Esophagus squamous epithelium (tissue), 5 donors: ENCODE results near the gene KANK2. TPM values are rescaled to one million over a fixed set of nuclear protein-coding genes. Genes with fewer than 3 reads are reported as not detected.
"Not testable (repeated sequence)": the region's sequence is repeated elsewhere in the genome, so short reads cannot be mapped to it uniquely, and the experiment has no call there.

ENCODE experiments used
- DNase-seq: peaks from one replicate; lab custom pipeline; 2025; lab: John Stamatoyannopoulos, UW
- H3K27ac ChIP-seq, 4 donors: fragments of 200-600 bp; sonication (generic); one replicate each; pipeline ENCODE4 v1.5.1; 2016 to 2019; ENCODE audit warnings: mild to moderate bottlenecking in 1 of 4
- H3K27me3 ChIP-seq, 4 donors: fragments of 200-600 bp; sonication (generic); 1 replicate in 3 of 4; 2 replicates in 1 of 4; pipeline versions ENCODE4 v1.5.1 to v1.6.0; 2017 to 2021; ENCODE audit warnings: antibody characterized with exemption in 1 of 4
- H3K36me3 ChIP-seq, 3 donors: fragments of 200-600 bp; sonication (generic); one replicate each; pipeline ENCODE4 v1.5.1; 2016 to 2019
- H3K4me1 ChIP-seq, 3 donors: fragments of 200-600 bp; sonication (generic); one replicate each; pipeline ENCODE4 v1.5.1; 2017 to 2019
- H3K4me3 ChIP-seq, 4 donors: fragments of 200-600 bp; sonication (generic); 1 replicate in 3 of 4; 2 replicates in 1 of 4; pipeline ENCODE4 v1.5.1; 2016 to 2019; ENCODE audit warnings: mild to moderate bottlenecking in 2 of 4, moderate library complexity in 1 of 4
- H3K9me3 ChIP-seq, 3 donors: fragments of 200-600 bp; sonication (generic); one replicate each; pipeline ENCODE4 v1.5.1; 2016 to 2019
- CTCF ChIP-seq, 6 experiments: fragments of 450-650 bp in 4 of 6; fragments of 200-600 bp in 2 of 6; sonication (generic) in 2 of 6; IDR thresholded peaks; one replicate each; pipeline ENCODE4 v1.5.1; 2016 to 2019; ENCODE audit warnings: antibody characterized with exemption in 6 of 6, mild to moderate bottlenecking in 4 of 6, moderate library complexity in 4 of 6
- POLR2A ChIP-seq, 4 donors: fragments of 450-650 bp; IDR thresholded peaks; one replicate each; pipeline ENCODE4 v1.6.1; 2017; ENCODE audit warnings: antibody characterized with exemption in 4 of 4, mild to moderate bottlenecking in 4 of 4, moderate library complexity in 3 of 4
- WGBS, 2 donors: methylation state at CpG; one replicate each; pipeline ENCODE4 v1.1.5; 2018; 5-methylcytosine and 5-hydroxymethylcytosine counted together
- intact Hi-C: fragments of 100-400 bp; cut with DNase I; formaldehyde crosslinking; loops from one replicate; pipeline ENCODE4 v1.15.0; 2022
- total RNA-seq, 4 donors: library from RNA; depleted of rRNA; stranded (reverse); fragments of >200 nt; gene quantifications; one replicate each; pipeline ENCODE4 v1.1.0, GENCODE V29; 2016
- donor health status: DM: yes; HTN: yes; CAD: no.

The KANK2 gene
- total RNA-seq, 4 donors from 2014 or later: 29.3 to 287 (median 57.1) TPM

GRCh38 chr19:11125994-11126685, 71.2 kb downstream of the KANK2 start:
- WGBS, 2 donors: 56 to 60% methylated on average over 11 of the region's 11 CpGs
- no peaks in the 10 kb centered on the region for H3K9me3 ChIP-seq
- intact Hi-C loops: loop anchor here (5.0 kb wide), 1 partner anchor 89 kb away; no protein-coding TSS in a partner anchor
- H3K27me3 ChIP-seq: no peaks in the 10 kb centered on the region
- peaks cover 44 to 100% (median 69%) of the 10 kb centered on the region in 3 donors for H3K36me3 ChIP-seq
- no peak overlapping the region for H3K4me3 ChIP-seq
- H3K27ac ChIP-seq: peak overlapping the region in 3 of 4 donors; percentile 5 to 54 (median 34)
- TF ChIP-seq POLR2A (IDR thresholded peaks at IDR 0.05) (no peak), CTCF (IDR thresholded peaks at IDR 0.05) (peak; percentile 40 to 85 (median 68))
- DNase-seq: no peak
- peaks cover 0 to 21% (median 7%) of the 10 kb centered on the region in 3 donors for H3K4me1 ChIP-seq

- H3K4me3 ChIP-seq, H3K27ac ChIP-seq, intact Hi-C loops, H3K27me3 ChIP-seq, DNase-seq, H3K9me3 ChIP-seq, H3K4me1 ChIP-seq: not testable (repeated sequence)
- WGBS, 2 donors: 90 to 96% methylated on average over 2 to 4 of the region's 4 CpGs
- peaks cover 33 to 100% (median 74%) of the 10 kb centered on the region in 3 donors for H3K36me3 ChIP-seq
Observed at GRCh38 chr19:11124157-11124556, 73.2 kb downstream of the KANK2 start.

- intact Hi-C loops: no loop called here
- Histone ChIP-seq H3K4me1 (peaks cover 0 to 9% (median 0%) of the 10 kb centered on the region in 3 donors), H3K27me3 (no peaks in the 10 kb centered on the region), H3K4me3 (no peak overlapping the region), H3K36me3 (peaks cover 28 to 100% (median 71%) of the 10 kb centered on the region in 3 donors), H3K9me3 (no peaks in the 10 kb centered on the region), H3K27ac (no peak overlapping the region)
- no peak for TF ChIP-seq POLR2A (IDR thresholded peaks at IDR 0.05)
- no peak for TF ChIP-seq CTCF (IDR thresholded peaks at IDR 0.05)
- 87 to 88% methylated on average over 5 to 8 of the region's 13 CpGs for WGBS, 2 donors
- DNase-seq: no peak
Observed at GRCh38 chr19:11123114-11123513, 74.2 kb downstream of the KANK2 start.

- H3K9me3 ChIP-seq, H3K4me3 ChIP-seq, H3K27ac ChIP-seq, H3K27me3 ChIP-seq, DNase-seq, intact Hi-C loops, H3K4me1 ChIP-seq: not testable (repeated sequence)
- 83 to 84% methylated on average over 10 to 13 of the region's 17 CpGs for WGBS, 2 donors
- H3K36me3 ChIP-seq: peaks cover 20 to 100% (median 72%) of the 10 kb centered on the region in 3 donors
Observed at GRCh38 chr19:11121963-11122362, 75.4 kb downstream of the KANK2 start.

- no peak overlapping the region for H3K27ac ChIP-seq
- H3K4me3 ChIP-seq: no peak overlapping the region
- TF ChIP-seq POLR2A (IDR thresholded peaks at IDR 0.05): no peak
- no peak for TF ChIP-seq CTCF (IDR thresholded peaks at IDR 0.05)
- 87 to 98% methylated on average over 8 to 9 of the region's 9 CpGs for WGBS, 2 donors
- H3K9me3 ChIP-seq: no peaks in the 10 kb centered on the region
- intact Hi-C loops: no loop called here
- H3K27me3 ChIP-seq: no peaks in the 10 kb centered on the region
- no peak for DNase-seq
- H3K4me1 ChIP-seq: no peaks in the 10 kb centered on the region
- peaks cover 38 to 100% (median 94%) of the 10 kb centered on the region in 3 donors for H3K36me3 ChIP-seq
Observed at GRCh38 chr19:11116507-11116906, 80.8 kb downstream of the KANK2 start.

- H3K9me3 ChIP-seq: no peaks in the 10 kb centered on the region
- TF ChIP-seq CTCF (IDR thresholded peaks at IDR 0.05): no peak
- H3K27me3 ChIP-seq: no peaks in the 10 kb centered on the region
- H3K4me3 ChIP-seq: no peak overlapping the region
- H3K4me1 ChIP-seq: no peaks in the 10 kb centered on the region
- H3K36me3 ChIP-seq: peaks cover 43 to 100% (median 93%) of the 10 kb centered on the region in 3 donors
- no peak for DNase-seq
- H3K27ac ChIP-seq: no peak overlapping the region
- intact Hi-C loops: no loop called here
- WGBS, 2 donors: 76 to 93% methylated on average over 6 to 10 of the region's 11 CpGs
Observed at GRCh38 chr19:11115895-11116446, 81.4 kb downstream of the KANK2 start.
